ENCODE measurements around the gene ALG10B.
"Not testable (repeated sequence)": the region's sequence is repeated elsewhere in the genome, so short reads cannot be mapped to it uniquely, and the experiment has no call there.

ALG10B gene

DNA sequence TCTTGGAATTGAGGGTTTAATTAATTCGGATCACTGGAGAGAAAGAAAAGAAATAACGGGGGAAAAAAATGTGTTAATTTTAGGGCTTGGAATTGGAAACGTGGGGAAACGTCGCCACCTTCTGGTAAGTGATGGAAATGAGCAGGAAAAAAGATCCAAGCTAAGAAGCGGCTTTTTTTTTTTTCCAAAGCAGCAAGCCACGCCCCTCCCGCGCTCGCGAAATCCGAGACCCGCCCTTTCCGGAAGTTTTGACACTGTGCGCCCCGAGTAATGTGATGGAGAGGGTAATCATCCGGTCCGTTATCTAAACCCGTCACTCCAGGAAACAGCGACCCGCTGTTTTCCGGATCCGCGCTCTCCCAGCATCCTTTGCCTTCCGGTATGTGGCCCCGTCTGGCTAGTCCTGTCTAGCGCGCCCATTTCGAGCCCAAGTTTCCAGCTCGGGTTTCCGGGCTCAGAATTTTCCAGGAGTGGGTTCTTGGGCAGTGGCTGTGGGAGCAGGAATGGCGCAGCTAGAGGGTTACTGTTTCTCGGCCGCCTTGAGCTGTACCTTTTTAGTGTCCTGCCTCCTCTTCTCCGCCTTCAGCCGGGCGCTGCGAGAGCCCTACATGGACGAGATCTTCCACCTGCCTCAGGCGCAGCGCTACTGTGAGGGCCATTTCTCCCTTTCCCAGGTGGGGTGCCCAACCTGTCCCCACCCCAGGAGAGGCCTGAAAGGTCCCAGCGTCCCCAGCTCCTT, at the start of gene ALG10B:
Gene ALG10B, plus strand, starts transcription at position 384 of the 739 bp plus-strand sequence. Its CDS starts 120 bp downstream, at position 504.
- DNase-seq, result peak; percentile 88

DNA sequence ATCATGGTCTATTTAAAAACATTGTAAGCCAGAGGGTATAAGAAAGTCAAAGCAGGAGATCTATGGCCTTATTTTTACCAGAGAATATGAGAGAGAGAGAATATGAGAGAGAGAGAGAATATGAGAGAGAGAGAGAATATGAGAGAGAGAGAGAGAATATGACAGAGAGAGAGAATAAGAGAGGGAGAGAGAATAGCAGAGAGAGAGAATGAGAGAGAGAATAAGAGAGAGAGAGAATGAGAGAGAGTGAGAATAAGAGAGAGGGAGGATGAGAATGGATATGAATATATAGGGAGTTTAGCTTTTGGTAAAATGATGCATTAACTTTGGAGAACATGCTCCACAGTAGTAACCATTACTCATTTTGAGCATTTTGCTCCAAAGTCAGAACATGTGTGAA, 48.0 kb upstream of the ALG10B start:
- no peak for DNase-seq

DNA sequence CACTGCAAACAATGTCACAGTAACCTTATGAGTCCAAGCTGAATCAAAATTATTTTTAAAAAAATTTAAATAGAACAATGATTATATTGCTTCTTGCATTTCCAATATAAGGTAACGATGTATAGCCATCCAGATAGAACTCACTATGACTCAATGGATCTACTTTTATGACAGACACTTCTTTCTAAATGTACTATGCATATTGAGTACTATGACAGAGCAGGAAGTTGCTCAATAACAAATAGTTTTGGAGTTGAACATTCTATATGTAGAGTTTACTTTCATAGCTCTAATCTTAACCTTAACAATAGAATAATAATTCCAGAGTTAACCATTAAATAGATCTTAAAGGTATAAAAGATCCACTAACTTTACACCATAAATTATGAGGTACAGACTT, 46.7 kb upstream of the ALG10B start:
- DNase-seq, result no peak

- no peak for DNase-seq
Measured at GRCh38 chr12:38279756-38280155, 36.8 kb upstream of the ALG10B start.

- no peak for DNase-seq
Measured at GRCh38 chr12:38282886-38283285, 33.7 kb upstream of the ALG10B start.

GRCh38 chr12:38289396-38289795, 27.2 kb upstream of the ALG10B start:
- no peak for DNase-seq

DNA sequence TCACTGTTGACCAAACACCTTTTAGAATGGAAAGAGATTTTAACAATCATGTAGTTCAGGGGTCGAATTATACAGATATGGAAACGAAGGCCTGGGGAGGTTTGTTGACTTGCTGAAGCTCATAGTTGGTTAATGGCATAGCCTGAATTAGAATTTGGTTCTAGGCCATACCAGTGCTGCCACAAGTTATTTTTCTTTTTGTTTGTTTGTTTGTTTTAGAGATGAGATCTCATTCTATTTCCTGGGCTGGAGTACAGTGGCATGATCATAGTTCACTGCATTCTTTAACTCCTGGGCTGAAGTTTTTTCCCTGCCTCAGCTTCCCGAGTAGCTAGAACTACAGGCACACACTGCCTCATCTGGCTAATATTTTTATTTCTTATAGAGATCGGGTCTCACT, 25.4 kb upstream of the ALG10B start:
- no peak for DNase-seq

DNA sequence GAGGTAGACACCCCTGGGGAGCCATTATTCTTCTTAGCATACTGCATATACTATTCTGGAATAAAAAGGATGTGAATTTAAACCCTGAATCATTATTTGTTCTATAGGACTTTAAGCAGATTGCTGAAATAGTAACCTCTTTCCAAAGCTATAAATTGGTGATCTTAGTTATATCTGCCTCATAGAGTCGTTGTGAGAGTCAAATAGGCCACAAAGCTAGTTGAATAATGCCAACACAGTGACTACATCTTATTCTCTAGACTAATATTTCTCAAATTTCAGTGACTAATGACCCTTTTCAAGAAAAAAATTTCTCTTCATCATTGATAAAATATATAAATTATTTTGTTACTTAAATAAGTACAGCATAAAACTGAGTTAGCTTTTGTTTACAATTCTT, 13.6 kb upstream of the ALG10B start:
- not testable (repeated sequence) for DNase-seq

- not testable (repeated sequence) for DNase-seq
Measured at GRCh38 chr12:38321966-38322365, 5.4 kb downstream of the ALG10B start.

DNA sequence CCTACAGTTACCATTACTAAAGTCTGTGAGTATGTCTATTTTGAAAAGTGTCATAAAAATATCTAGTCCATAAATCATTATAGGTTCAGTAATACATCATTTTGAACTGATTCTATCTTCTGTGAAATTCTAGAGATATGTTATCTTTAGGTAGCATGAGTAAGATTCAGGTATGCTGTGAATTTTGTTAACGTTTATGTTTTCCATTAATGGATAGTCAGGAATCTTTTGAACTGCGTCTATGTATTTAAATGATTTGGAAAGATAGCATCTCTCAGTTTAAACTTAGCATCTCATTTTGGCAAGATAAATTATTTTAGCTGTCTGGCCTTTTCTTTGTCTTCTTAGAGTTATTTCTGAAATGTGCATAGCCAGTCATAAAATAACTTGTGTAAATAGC, 8.3 kb downstream of the ALG10B start:
- no peak for DNase-seq

GRCh38 chr12:38327356-38327755, 10.8 kb downstream of the ALG10B start:
- no peak for DNase-seq

DNA sequence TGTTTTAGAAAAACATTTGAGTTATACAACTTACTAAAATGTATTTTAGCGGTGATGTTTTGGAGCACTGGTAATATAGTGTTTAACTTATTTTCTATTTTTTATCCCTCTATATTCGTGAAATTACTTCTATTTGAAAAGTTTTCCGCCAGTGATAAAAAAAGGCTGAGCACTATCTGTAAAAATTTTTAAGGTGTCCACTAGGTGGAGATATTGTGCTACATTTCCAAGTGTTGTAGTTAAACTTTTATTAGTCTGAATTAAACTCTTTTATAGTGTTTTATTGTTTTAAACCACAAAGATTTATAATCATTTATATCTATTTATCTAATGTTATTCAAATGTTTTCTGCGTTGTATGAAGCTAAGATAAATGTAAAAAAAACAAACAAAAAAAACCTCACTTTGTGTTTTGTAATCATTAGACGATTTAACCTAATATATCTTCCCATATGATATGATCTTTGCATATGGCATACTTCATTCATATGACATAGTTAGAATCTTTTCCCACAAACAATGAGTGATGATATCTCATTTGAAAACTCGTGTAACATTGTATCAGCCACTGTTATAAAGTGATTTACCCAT, 11.8 kb downstream of the ALG10B start:
- no peak for DNase-seq

- DNase-seq, result not testable (repeated sequence)
Measured at GRCh38 chr12:38330414-38330813, 13.8 kb downstream of the ALG10B start.

DNA sequence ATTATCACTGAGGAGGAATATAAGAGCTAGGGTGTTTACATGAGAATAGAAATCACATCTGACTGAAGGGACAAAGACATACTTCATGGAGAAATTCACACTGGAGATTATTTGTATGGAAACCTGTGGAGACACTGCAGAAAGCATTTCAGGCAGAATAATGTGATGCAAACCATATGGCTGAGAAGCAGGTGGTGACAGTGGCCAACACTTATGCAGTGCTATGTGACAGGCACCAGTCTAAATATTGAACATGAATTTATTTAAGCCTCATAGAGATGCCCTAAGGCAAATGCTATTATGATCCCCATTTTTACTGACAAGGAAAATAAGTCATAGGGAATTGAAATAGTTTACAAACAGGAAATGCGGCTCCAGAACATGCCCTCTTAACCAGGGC, 16.2 kb downstream of the ALG10B start:
- no peak for DNase-seq

DNA sequence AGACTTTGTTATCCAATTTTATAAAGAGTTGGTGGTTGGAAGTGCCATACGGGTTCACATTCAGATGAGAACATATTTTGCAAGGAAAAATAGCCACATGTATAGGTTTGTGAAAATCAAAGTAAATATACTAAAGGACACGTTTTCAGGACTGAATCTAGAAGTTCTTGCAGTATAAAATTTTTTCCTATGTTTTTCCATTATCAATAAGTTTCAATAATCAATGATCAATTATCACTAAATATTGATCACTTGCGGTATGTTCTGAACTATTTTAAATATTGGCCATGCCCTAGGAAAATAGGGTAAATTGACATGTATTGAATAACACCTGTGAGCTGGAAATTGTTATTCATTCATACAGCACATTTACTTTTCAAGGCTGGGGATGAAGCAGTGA, 25.9 kb downstream of the ALG10B start:
- no peak for DNase-seq

DNA sequence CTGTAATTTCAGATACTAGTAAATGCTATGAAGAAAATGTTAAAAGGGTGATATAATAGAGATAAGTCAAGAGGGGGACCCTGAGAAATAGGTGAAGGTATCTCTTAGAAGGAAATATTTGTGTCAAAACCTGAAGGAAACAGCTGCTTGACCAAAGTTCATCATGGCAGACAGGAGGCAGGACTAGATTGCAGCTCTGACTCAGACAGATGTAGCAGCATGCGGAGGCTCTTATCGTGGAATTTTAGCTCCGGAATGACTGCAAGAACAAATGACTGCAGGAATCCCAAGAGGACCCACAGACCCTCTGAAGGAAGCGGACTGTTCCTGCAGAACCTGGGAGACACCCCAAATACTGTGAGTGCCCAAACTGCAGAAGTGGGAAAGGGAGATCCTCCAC, 26.7 kb downstream of the ALG10B start:
- not testable (repeated sequence) for DNase-seq

DNA sequence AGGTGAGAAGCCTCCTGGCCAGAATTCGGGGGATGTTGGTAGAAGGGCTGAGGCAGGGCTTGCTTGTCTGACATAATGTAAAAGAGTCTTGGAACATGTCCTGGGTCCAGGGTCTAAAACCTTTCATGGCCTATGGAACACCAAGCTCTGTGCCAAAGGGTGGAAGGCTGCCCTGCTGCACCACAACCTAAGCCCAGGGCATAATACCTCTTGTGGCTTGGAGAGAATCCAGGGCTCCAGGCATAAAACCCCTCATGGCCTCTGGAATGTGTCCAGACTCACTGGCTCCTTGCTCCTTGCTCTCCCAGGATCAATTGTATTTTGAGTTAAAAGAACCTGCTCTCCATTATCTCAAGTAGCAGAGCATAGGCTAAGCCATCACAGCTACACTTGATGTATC, 27.3 kb downstream of the ALG10B start:
- DNase-seq, result not testable (repeated sequence)

DNA sequence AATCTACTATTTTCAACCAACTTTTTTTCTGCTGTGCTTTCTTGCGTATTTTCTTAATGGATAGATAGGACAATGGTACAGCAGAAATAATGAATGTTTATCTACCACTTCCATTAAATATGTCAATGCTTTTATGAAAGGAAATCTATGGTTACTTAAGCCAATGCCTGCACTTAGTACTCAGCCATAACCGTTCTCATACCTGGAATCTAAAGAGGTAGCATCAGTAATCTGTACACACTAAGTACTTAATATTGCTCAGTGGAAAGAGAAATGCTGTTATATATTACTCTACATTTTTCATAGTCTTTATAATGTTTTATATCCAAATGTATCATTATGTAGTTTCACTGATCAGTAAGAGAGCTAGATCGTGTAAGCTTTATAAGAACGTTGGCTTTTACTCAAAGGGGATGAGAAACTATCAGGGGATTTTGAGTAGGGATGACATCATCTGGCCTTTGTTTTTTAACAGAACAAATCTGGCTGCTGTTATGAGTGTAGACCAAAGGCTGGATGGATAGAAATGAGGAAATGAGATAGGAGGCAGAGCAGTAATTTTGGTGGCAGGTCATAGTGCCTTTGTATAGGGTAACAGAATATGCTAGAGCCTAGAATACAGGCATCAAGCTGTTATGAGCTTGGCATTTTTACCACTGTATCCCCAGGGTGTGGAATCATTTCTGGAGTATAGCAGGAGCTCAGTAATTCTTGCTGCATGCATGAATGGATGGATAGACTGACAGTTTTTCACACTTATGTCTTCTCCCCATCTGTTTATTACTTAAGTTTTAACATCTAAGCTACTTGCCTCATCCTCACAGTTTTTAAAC, 34.0 kb downstream of the ALG10B start:
- no peak for DNase-seq

GRCh38 chr12:38351175-38351508, 34.6 kb downstream of the ALG10B start:
- DNase-seq, result not testable (repeated sequence)

DNA sequence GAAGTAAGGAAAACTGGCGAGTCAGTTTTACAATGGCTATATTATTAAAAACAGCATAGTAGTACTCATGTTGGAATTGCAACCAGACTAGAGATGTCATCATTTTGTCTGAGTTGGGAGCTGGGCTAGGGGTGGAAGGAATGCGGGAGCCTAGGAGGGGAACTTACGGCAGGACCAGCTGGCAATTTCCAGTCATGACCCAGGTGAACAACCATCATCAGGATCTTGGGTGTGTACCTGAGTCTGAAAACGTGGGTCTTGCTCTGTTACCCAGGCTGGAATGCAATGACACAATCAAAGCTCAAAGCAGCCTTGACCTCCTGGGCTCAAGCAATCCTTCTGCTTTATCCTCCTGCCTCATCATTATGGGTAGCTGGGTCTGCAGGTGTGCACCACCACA, 50.9 kb downstream of the ALG10B start:
- DNase-seq, result no peak

- DNase-seq, result no peak
Measured at GRCh38 chr12:38370311-38370710, 53.7 kb downstream of the ALG10B start.

GRCh38 chr12:38373784-38374183, 57.2 kb downstream of the ALG10B start:
- DNase-seq, result no peak

DNA sequence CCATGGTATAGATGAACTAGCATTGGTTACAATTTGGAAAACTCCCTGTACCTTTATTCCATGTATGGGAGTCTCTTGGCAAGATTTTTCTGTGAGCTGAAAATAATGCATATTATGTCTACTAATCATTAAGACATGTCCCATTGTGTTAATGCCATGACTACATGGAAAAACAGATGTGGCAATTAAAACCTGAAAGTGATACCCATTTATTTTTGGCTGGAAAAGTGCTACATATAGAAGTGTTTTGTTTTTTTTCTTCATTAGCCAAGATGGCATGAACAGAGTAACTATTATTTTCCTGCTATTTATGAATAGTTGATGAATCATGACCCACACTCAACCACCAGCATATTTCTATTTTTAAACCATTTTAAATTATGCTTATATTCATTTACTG, 58.2 kb downstream of the ALG10B start:
- DNase-seq, result no peak

All from SIG-M5 (cell line).